Lower leg skin (tissue), 3 donors: ENCODE data around the gene PMS1.

Experiments used
- POLR2A ChIP-seq, 2 donors: fragments of 450-650 bp; IDR thresholded peaks; one replicate each; pipeline ENCODE4 v1.6.1; 2016 to 2017; ENCODE audit warnings: antibody characterized with exemption in 2 of 2, mild to moderate bottlenecking in 1 of 2, moderate library complexity in 1 of 2
- TF ChIP-seq, protein P1 (sequence below), 3 donors: fragments of 450-650 bp; IDR thresholded peaks; one replicate each; pipeline ENCODE4 v1.5.1; 2016; ENCODE audit warnings: antibody characterized with exemption in 3 of 3, mild to moderate bottlenecking in 3 of 3, moderate library complexity in 2 of 3

GRCh38 chr2:189798312-189799029, 14.2 kb downstream of the PMS1 start:
- TF ChIP-seq, protein P1, sequence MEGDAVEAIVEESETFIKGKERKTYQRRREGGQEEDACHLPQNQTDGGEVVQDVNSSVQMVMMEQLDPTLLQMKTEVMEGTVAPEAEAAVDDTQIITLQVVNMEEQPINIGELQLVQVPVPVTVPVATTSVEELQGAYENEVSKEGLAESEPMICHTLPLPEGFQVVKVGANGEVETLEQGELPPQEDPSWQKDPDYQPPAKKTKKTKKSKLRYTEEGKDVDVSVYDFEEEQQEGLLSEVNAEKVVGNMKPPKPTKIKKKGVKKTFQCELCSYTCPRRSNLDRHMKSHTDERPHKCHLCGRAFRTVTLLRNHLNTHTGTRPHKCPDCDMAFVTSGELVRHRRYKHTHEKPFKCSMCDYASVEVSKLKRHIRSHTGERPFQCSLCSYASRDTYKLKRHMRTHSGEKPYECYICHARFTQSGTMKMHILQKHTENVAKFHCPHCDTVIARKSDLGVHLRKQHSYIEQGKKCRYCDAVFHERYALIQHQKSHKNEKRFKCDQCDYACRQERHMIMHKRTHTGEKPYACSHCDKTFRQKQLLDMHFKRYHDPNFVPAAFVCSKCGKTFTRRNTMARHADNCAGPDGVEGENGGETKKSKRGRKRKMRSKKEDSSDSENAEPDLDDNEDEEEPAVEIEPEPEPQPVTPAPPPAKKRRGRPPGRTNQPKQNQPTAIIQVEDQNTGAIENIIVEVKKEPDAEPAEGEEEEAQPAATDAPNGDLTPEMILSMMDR (IDR thresholded peaks at IDR 0.05): no peak
- no peak for TF ChIP-seq POLR2A (IDR thresholded peaks at IDR 0.05)
